HFFc6 (cell line): ENCODE results near the gene APP. TPM values are rescaled to one million over a fixed set of nuclear protein-coding genes. Genes with fewer than 3 reads are reported as not detected.

Experiments
- DNase-seq: peaks from one replicate; pipeline ENCODE4 v3.0.0-alpha.2; 2018
- H3K27ac Mint-ChIP-seq: 2 replicates; pipeline ENCODE4 v1.8.0; 2020; ENCODE audit warnings: mild to moderate bottlenecking, mixed read lengths
- H3K27me3 Mint-ChIP-seq: 2 replicates; pipeline ENCODE4 v1.8.0; 2021; ENCODE audit warnings: mild to moderate bottlenecking, moderate library complexity, mixed read lengths; ENCODE audit not compliant: insufficient read depth
- H3K36me3 Mint-ChIP-seq: 2 replicates; pipeline ENCODE4 v1.8.0; 2021; ENCODE audit warnings: low read depth, mixed read lengths
- H3K4me1 Mint-ChIP-seq: 2 replicates; pipeline ENCODE4 v1.8.0; 2020; ENCODE audit warnings: low read depth, mixed read lengths
- H3K4me3 Mint-ChIP-seq: 2 replicates; pipeline ENCODE4 v1.8.0; 2020; ENCODE audit warnings: mild to moderate bottlenecking, moderate library complexity, mixed read lengths
- H3K9me3 Mint-ChIP-seq: 2 replicates; pipeline ENCODE4 v1.8.0; 2020; ENCODE audit warnings: mild to moderate bottlenecking, mixed read lengths
- CTCF ChIP-seq: fragments of 200-600 bp; sonication (generic); IDR thresholded peaks from 2 replicates; pipeline ENCODE4 v1.5.0; 2021; ENCODE audit warnings: antibody characterized with exemption, mild to moderate bottlenecking
- total RNA-seq, 6 experiments: library from RNA; stranded (reverse); fragmentation: NEBNext Ultra II Directional; extraction: Animal tissue kit (Norgen Biotek cat#: 25700); gene quantifications; 2 replicates in 1 of 6; 3 replicates in 5 of 6; pipeline ENCODE4 v1.2.3, GENCODE V29; 2021

The APP gene
- total RNA-seq, 6 experiments from 2014 or later: 396 to 438 (median 425) TPM

GRCh38 chr21:25901330-25901979 lies 269.1 kb downstream of the APP start:
- H3K27me3 Mint-ChIP-seq: peaks cover 1% of the 10 kb centered on the region
- no peaks in the 10 kb centered on the region for H3K9me3 Mint-ChIP-seq
- DNase-seq: no peak
- peaks cover 31% of the 10 kb centered on the region for H3K4me1 Mint-ChIP-seq
- H3K4me3 Mint-ChIP-seq: no peak overlapping the region
- H3K36me3 Mint-ChIP-seq: peaks cover 28% of the 10 kb centered on the region
- TF ChIP-seq CTCF: no peak
- H3K27ac Mint-ChIP-seq: peak overlapping the region; percentile 58; the same call in 1 of the 2 replicates

- no peaks in the 10 kb centered on the region for H3K9me3 Mint-ChIP-seq
- H3K4me1 Mint-ChIP-seq: peaks cover 36% of the 10 kb centered on the region
- no peak for TF ChIP-seq CTCF
- peaks cover 1% of the 10 kb centered on the region for H3K27me3 Mint-ChIP-seq
- DNase-seq: no peak
- H3K36me3 Mint-ChIP-seq: peaks cover 27% of the 10 kb centered on the region
- H3K27ac Mint-ChIP-seq: peak overlapping the region; percentile 59
- no peak overlapping the region for H3K4me3 Mint-ChIP-seq
Observed at GRCh38 chr21:25898671-25899070, 271.9 kb downstream of the APP start.

- Mint-ChIP-seq H3K36me3 (peaks cover 18% of the 10 kb centered on the region), H3K27ac (no peak overlapping the region), H3K4me1 (peaks cover 31% of the 10 kb centered on the region), H3K9me3 (no peaks in the 10 kb centered on the region), H3K4me3 (no peak overlapping the region), H3K27me3 (peaks cover 1% of the 10 kb centered on the region)
- no peak for DNase-seq
- TF ChIP-seq CTCF: no peak
Observed at GRCh38 chr21:25897383-25897782, 273.2 kb downstream of the APP start.

- Mint-ChIP-seq H3K27me3 (peaks cover 1% of the 10 kb centered on the region), H3K9me3 (no peaks in the 10 kb centered on the region), H3K27ac (peak overlapping the region; percentile 41; the same call in 1 of the 2 replicates), H3K4me1 (peaks cover 23% of the 10 kb centered on the region), H3K4me3 (no peak overlapping the region), H3K36me3 (peaks cover 18% of the 10 kb centered on the region)
- no peak for DNase-seq
- no peak for TF ChIP-seq CTCF
Observed at GRCh38 chr21:25896501-25897056, 274.0 kb downstream of the APP start.

GRCh38 chr21:25895565-25896205 lies 274.9 kb downstream of the APP start:
- Mint-ChIP-seq H3K9me3 (no peaks in the 10 kb centered on the region), H3K27me3 (peaks cover 1% of the 10 kb centered on the region), H3K4me3 (no peak overlapping the region), H3K36me3 (peaks cover 26% of the 10 kb centered on the region), H3K4me1 (peaks cover 18% of the 10 kb centered on the region), H3K27ac (no peak overlapping the region; the same call in 1 of the 2 replicates)
- peak; percentile 25 for DNase-seq
- peak; percentile 85 for TF ChIP-seq CTCF
